Upper lobe of left lung (tissue), 4 donors: ENCODE measurements around the gene C5orf24.

Source experiments
- EP300 ChIP-seq, 4 donors: sonication (generic); formaldehyde crosslinking; IDR thresholded peaks; one replicate each; pipeline ENCODE4 v1.5.1; 2017; ENCODE audit warnings: antibody characterized with exemption in 4 of 4, control low read depth in 2 of 4
- POLR2A ChIP-seq, 4 donors: fragments of 450-650 bp; IDR thresholded peaks; one replicate each; pipeline ENCODE4 v1.5.1; 2016 to 2017; ENCODE audit warnings: antibody characterized with exemption in 4 of 4, mild to moderate bottlenecking in 2 of 4
- POLR2AphosphoS5 ChIP-seq, 2 donors: sonication (generic); formaldehyde crosslinking; IDR thresholded peaks; one replicate each; pipeline ENCODE4 v1.5.1; 2017; ENCODE audit warnings: antibody characterized with exemption in 2 of 2
- TF ChIP-seq, protein P1 (sequence below), 6 experiments: fragments of 450-650 bp in 4 of 6; fragments of 200-600 bp in 2 of 6; sonication (generic) in 2 of 6; IDR thresholded peaks; one replicate each; pipeline ENCODE4 v1.5.1; 2016 to 2019; ENCODE audit warnings: antibody characterized with exemption in 6 of 6

DNA sequence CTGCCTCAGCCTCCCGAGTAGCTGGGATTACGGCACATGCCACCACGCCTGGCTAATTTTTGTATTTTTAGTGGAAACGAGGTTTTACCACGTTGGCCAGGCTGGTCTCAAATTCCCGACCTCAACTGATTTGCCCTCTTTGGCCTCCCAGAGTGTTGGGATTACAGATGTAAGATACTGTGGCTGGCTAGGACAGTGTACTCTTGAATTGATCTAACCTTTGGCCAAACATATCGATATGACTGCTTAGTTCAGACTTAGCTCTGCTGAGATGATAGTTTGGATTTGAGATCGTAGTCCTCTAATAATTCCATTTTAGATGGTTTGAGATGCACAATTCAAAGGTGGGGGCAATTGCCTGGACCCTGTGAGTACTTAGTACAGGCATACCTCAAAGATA lies 43.6 kb downstream of the C5orf24 start:
- TF ChIP-seq, protein P1, sequence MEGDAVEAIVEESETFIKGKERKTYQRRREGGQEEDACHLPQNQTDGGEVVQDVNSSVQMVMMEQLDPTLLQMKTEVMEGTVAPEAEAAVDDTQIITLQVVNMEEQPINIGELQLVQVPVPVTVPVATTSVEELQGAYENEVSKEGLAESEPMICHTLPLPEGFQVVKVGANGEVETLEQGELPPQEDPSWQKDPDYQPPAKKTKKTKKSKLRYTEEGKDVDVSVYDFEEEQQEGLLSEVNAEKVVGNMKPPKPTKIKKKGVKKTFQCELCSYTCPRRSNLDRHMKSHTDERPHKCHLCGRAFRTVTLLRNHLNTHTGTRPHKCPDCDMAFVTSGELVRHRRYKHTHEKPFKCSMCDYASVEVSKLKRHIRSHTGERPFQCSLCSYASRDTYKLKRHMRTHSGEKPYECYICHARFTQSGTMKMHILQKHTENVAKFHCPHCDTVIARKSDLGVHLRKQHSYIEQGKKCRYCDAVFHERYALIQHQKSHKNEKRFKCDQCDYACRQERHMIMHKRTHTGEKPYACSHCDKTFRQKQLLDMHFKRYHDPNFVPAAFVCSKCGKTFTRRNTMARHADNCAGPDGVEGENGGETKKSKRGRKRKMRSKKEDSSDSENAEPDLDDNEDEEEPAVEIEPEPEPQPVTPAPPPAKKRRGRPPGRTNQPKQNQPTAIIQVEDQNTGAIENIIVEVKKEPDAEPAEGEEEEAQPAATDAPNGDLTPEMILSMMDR (IDR thresholded peaks at IDR 0.05): no peak
- TF ChIP-seq POLR2A (IDR thresholded peaks at IDR 0.05) (no peak), EP300 (IDR thresholded peaks at IDR 0.05) (no peak), POLR2AphosphoS5 (IDR thresholded peaks at IDR 0.05) (no peak)
